Fibroblast of the aortic adventitia (primary cell): ENCODE measurements around the gene TAS2R19. TPM values are rescaled to one million over a fixed set of nuclear protein-coding genes. Genes with fewer than 3 reads are reported as not detected.

ENCODE experiments used
- DNase-seq: peaks from one replicate; pipeline ENCODE4 v3.0.0-alpha.2; 2010; ENCODE audit warnings: low read depth
- H3K4me3 ChIP-seq: 2 replicates; pipeline ENCODE4 v1.5.1; 2011; ENCODE audit warnings: low read depth, mild to moderate bottlenecking, control low read depth, low read length, moderate library complexity
- total RNA-seq: library from RNA; depleted of rRNA; stranded (reverse); fragments of >200 nt; gene quantifications from 2 replicates; pipeline ENCODE4 v1.2.3, GENCODE V29; 2012; ENCODE audit warnings: low replicate concordance
- TF ChIP-seq, protein P1 (sequence below): IDR thresholded peaks from 2 replicates; pipeline ENCODE4 v1.5.1; 2011; ENCODE audit warnings: mild to moderate bottlenecking, low read length, control low read depth, inconsistent platforms; ENCODE audit not compliant: insufficient read depth

Gene TAS2R19
- total RNA-seq, 1 donor = 6.3 TPM

GRCh38 chr12:10998204-10998603 lies 24.2 kb downstream of the TAS2R19 start, which contains the start of gene TAS2R20:
Gene TAS2R20 (minus strand): TSS chr12:10998304. CDS start chr12:10997875, 429 bp downstream.
- no peak for DNase-seq
- H3K4me3 ChIP-seq = no peak within 1 kb of the TSS
- TF ChIP-seq, protein P1, sequence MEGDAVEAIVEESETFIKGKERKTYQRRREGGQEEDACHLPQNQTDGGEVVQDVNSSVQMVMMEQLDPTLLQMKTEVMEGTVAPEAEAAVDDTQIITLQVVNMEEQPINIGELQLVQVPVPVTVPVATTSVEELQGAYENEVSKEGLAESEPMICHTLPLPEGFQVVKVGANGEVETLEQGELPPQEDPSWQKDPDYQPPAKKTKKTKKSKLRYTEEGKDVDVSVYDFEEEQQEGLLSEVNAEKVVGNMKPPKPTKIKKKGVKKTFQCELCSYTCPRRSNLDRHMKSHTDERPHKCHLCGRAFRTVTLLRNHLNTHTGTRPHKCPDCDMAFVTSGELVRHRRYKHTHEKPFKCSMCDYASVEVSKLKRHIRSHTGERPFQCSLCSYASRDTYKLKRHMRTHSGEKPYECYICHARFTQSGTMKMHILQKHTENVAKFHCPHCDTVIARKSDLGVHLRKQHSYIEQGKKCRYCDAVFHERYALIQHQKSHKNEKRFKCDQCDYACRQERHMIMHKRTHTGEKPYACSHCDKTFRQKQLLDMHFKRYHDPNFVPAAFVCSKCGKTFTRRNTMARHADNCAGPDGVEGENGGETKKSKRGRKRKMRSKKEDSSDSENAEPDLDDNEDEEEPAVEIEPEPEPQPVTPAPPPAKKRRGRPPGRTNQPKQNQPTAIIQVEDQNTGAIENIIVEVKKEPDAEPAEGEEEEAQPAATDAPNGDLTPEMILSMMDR = no peak

GRCh38 chr12:10994307-10994706 lies 28.1 kb downstream of the TAS2R19 start:
- TF ChIP-seq, protein P1 = no peak

GRCh38 chr12:10989107-10989506 lies 33.3 kb downstream of the TAS2R19 start:
- no peak overlapping the region for H3K4me3 ChIP-seq
- TF ChIP-seq, protein P1 = no peak
- no peak for DNase-seq

More at GRCh38 chr12:10994307-10994706, 28.1 kb downstream of the TAS2R19 start:
- no peak overlapping the region for H3K4me3 ChIP-seq
- no peak for DNase-seq

DNA sequence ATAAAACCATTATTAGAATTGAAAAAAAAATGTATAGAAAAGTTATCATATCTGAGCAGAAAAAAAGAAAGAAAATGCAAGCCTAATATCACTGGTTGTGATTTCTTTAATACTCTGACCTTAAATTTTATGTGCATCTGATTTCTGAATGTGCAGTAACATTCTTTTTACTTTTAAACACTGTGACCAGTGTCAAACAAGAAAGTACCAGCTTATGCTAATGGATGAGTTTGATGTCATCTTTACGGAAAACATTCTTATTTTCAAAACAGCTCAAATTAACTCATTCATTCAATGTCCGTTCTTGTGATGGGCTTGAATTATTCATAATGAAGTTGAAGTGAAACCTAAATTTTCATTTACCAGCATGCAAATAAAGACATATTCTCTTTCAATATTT lies 35.6 kb downstream of the TAS2R19 start, which contains the start of gene TAS2R50:
Gene TAS2R50, minus strand, starts transcription at position 101 of the 400 bp plus-strand sequence. Its CDS starts 52 bp downstream, at position 49.
- TF ChIP-seq, protein P1 = no peak
- H3K4me3 ChIP-seq = no peak within 1 kb of the TSS
- DNase-seq = no peak

GRCh38 chr12:10982244-10982643 lies 40.2 kb downstream of the TAS2R19 start:
- no peak for DNase-seq
- TF ChIP-seq, protein P1 = no peak
- H3K4me3 ChIP-seq = no peak overlapping the region

DNA sequence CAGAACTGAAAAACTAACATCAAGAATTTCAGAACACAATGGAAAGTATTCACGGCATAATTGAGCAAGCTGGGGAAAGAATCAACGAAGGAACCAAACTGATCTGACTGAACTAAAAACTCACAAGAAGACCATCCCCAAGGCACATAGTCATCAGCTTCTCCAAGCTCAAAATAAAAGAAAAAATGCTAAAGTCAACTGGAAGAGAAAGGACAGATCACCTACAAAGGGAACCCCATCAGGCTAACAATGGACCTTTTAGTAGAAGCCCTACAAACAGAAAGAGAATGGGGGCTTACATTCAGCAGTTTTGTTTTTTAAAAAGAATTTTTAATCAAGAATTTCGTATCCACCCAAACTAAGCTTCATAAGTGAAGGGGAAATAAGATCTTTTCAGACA lies 47.5 kb downstream of the TAS2R19 start:
- TF ChIP-seq, protein P1 = no peak

More for the DNA sequence above, 47.5 kb downstream of the TAS2R19 start:
- no peak overlapping the region for H3K4me3 ChIP-seq
- DNase-seq = no peak

Other genes with a start within 250 kb of the TAS2R19 start
- gene TAS2R7, start 220.0 kb downstream of the TAS2R19 start, total RNA-seq = 0.18 TPM in 1 of 2 replicates, not detected in the other
- 0.45 TPM in 1 of 2 replicates, not detected in the other for gene TAS2R8, start 215.3 kb downstream of the TAS2R19 start, total RNA-seq
- gene TAS2R9, start 212.5 kb downstream of the TAS2R19 start, total RNA-seq = 0.09 TPM in 1 of 2 replicates, not detected in the other
- 2.3 TPM in 1 of 2 replicates, not detected in the other for gene TAS2R10, start 196.3 kb downstream of the TAS2R19 start, total RNA-seq
- gene PRR4, start 173.1 kb downstream of the TAS2R19 start, total RNA-seq = 3.4 and 7.1 TPM in 2 replicates
- gene PRH1, start 138.4 kb downstream of the TAS2R19 start, total RNA-seq = 22.4 and 24.4 TPM in 2 replicates
- gene TAS2R13, start 113.1 kb downstream of the TAS2R19 start, total RNA-seq = 2.8 and 7.4 TPM in 2 replicates
- gene PRH2, start 93.4 kb downstream of the TAS2R19 start, total RNA-seq = not detected in 2 replicates
- gene TAS2R14, start 83.4 kb downstream of the TAS2R19 start, total RNA-seq = 4.1 and 5.2 TPM in 2 replicates
- 3.1 and 6.5 TPM in 2 replicates for gene TAS2R50, start 35.7 kb downstream of the TAS2R19 start, total RNA-seq
- 1.9 and 5.0 TPM in 2 replicates for gene TAS2R20, start 24.3 kb downstream of the TAS2R19 start, total RNA-seq
- 6.2 and 13.6 TPM in 2 replicates for gene TAS2R31, start 8.8 kb upstream of the TAS2R19 start, total RNA-seq
- gene TAS2R46, start 39.7 kb upstream of the TAS2R19 start, total RNA-seq = 4.7 and 8.8 TPM in 2 replicates
- 1.3 and 2.3 TPM in 2 replicates for gene TAS2R43, start 69.7 kb upstream of the TAS2R19 start, total RNA-seq
- gene TAS2R30, start 112.0 kb upstream of the TAS2R19 start, total RNA-seq = 6.9 and 16.4 TPM in 2 replicates
- gene SMIM10L1, start 148.6 kb upstream of the TAS2R19 start, total RNA-seq = 6.5 and 8.3 TPM in 2 replicates
- not detected in 2 replicates for gene TAS2R42, start 164.3 kb upstream of the TAS2R19 start, total RNA-seq
- gene PRB3, start 247.1 kb upstream of the TAS2R19 start, total RNA-seq = not detected in 2 replicates